ENCODE results near the gene SLC4A1.

GRCh38 chr17:44255915-44256314, 12.0 kb downstream of the SLC4A1 start:
- no peak for TF ChIP-seq EZH2 (IDR thresholded peaks at IDR 0.05; ENCODE audit: borderline replicate concordance, low read depth, low read length, severe bottlenecking)
- no peak for TF ChIP-seq CTCF (IDR thresholded peaks at IDR 0.05; ENCODE audit: borderline replicate concordance, extremely low read depth, low read length, poor library complexity, severe bottlenecking)

Measured in DND-41 (cell line).